Prostate gland (tissue), 2 donors: ENCODE data around the gene PLPP1. TPM values are rescaled to one million over a fixed set of nuclear protein-coding genes. Genes with fewer than 3 reads are reported as not detected.

Source experiments
- DNase-seq: peaks from one replicate; pipeline ENCODE4 v3.0.0-alpha.2; 2019; ENCODE audit warnings: low spot score
- H3K27ac ChIP-seq, 2 donors: fragments of 200-600 bp; sonication (generic); 2 replicates each; pipeline ENCODE4 v1.5.1; 2017 to 2019
- H3K27me3 ChIP-seq: fragments of 200-600 bp; sonication (generic); replicated peaks from 2 replicates; pipeline ENCODE4 v1.5.1; 2019; ENCODE audit not compliant: insufficient read depth
- H3K36me3 ChIP-seq, 2 donors: fragments of 200-600 bp; sonication (generic); 1 replicate in 1 of 2; 2 replicates in 1 of 2; pipeline versions ENCODE4 v1.5.1 to v1.8.1; 2017 to 2019
- H3K4me1 ChIP-seq: fragments of 200-600 bp; sonication (generic); replicated peaks from 2 replicates; pipeline ENCODE4 v1.5.1; 2019
- H3K4me3 ChIP-seq, 2 donors: fragments of 200-600 bp; sonication (generic); 2 replicates each; pipeline ENCODE4 v1.5.1; 2017 to 2019
- H3K9me3 ChIP-seq: fragments of 200-600 bp; sonication (generic); 2 replicates; pipeline ENCODE4 v1.5.1; 2017
- CTCF ChIP-seq, 4 experiments: fragments of 200-600 bp in 2 of 4; fragments of 450-650 bp in 2 of 4; sonication (generic) in 2 of 4; IDR thresholded peaks; 1 replicate in 3 of 4; 2 replicates in 1 of 4; pipeline ENCODE4 v1.5.1; 2016 to 2019; ENCODE audit warnings: antibody characterized with exemption in 4 of 4, mild to moderate bottlenecking in 2 of 4, moderate library complexity in 2 of 4
- POLR2A ChIP-seq: fragments of 450-650 bp; IDR thresholded peaks from one replicate; pipeline ENCODE4 v1.6.1; 2016; ENCODE audit warnings: antibody characterized with exemption, mild to moderate bottlenecking
- POLR2AphosphoS5 ChIP-seq: sonication (generic); formaldehyde crosslinking; IDR thresholded peaks from one replicate; pipeline ENCODE4 v1.6.1; 2017; ENCODE audit warnings: antibody characterized with exemption
- WGBS: methylation state at CpG from one replicate; pipeline ENCODE4 v1.1.5; 2018; 5-methylcytosine and 5-hydroxymethylcytosine counted together
- intact Hi-C: fragments of 100-400 bp; cut with DNase I; formaldehyde crosslinking; loops from one replicate; pipeline ENCODE4 v1.14.2; 2022
- total RNA-seq, 2 donors: library from RNA; depleted of rRNA; stranded (reverse); fragments of >200 nt; gene quantifications; one replicate each; pipeline ENCODE4 v1.1.0, GENCODE V29; 2016

PLPP1 gene
- total RNA-seq, 2 donors from 2014 or later = 823 to 5,059 TPM

- no peak for TF ChIP-seq POLR2AphosphoS5
- TF ChIP-seq POLR2A = no peak
- no peak for TF ChIP-seq CTCF (IDR thresholded peaks at IDR 0.05)
- WGBS = 48% methylated on average over 3 of the region's 3 CpGs
- Histone ChIP-seq H3K27me3 (no peaks in the 10 kb centered on the region), H3K4me1 (peaks cover 9% of the 10 kb centered on the region), H3K27ac (no peak overlapping the region), H3K9me3 (no peaks in the 10 kb centered on the region), H3K4me3 (no peak overlapping the region), H3K36me3 (no peaks in the 10 kb centered on the region)
- DNase-seq = no peak
- intact Hi-C loops = no loop called here
Measured at GRCh38 chr5:55502759-55503158, 32.0 kb downstream of the PLPP1 start.

- Histone ChIP-seq H3K4me1 (peaks cover 5% of the 10 kb centered on the region), H3K36me3 (no peaks in the 10 kb centered on the region), H3K27me3 (no peaks in the 10 kb centered on the region), H3K4me3 (no peak overlapping the region), H3K27ac (peak overlapping the region in 1 of 2 donors; percentile 6), H3K9me3 (no peaks in the 10 kb centered on the region)
- 50% methylated on average over 2 of the region's 2 CpGs for WGBS
- DNase-seq = no peak
- intact Hi-C loops = no loop called here
- TF ChIP-seq CTCF (IDR thresholded peaks at IDR 0.05) (no peak), POLR2A (no peak), POLR2AphosphoS5 (no peak)
Measured at GRCh38 chr5:55498457-55498856, 36.3 kb downstream of the PLPP1 start.

- Histone ChIP-seq H3K27me3 (no peaks in the 10 kb centered on the region), H3K27ac (peak overlapping the region in 1 of 2 donors; percentile 6), H3K4me3 (no peak overlapping the region), H3K4me1 (peaks cover 5% of the 10 kb centered on the region), H3K9me3 (no peaks in the 10 kb centered on the region), H3K36me3 (no peaks in the 10 kb centered on the region)
- no peak for DNase-seq
- TF ChIP-seq POLR2A (no peak), CTCF (IDR thresholded peaks at IDR 0.05) (no peak), POLR2AphosphoS5 (no peak)
- intact Hi-C loops = no loop called here
Measured at GRCh38 chr5:55497712-55498111, 37.1 kb downstream of the PLPP1 start.

- no peaks in the 10 kb centered on the region for H3K9me3 ChIP-seq
- no peaks in the 10 kb centered on the region for H3K36me3 ChIP-seq
- no peak overlapping the region for H3K27ac ChIP-seq
- WGBS = 94% methylated on average over 1 of the region's 1 CpG
- intact Hi-C loops = no loop called here
- no peak for DNase-seq
- H3K27me3 ChIP-seq = no peaks in the 10 kb centered on the region
- TF ChIP-seq CTCF (IDR thresholded peaks at IDR 0.05) (no peak), POLR2A (no peak), POLR2AphosphoS5 (no peak)
- peaks cover 5% of the 10 kb centered on the region for H3K4me1 ChIP-seq
- no peak overlapping the region for H3K4me3 ChIP-seq
Measured at GRCh38 chr5:55495216-55495615, 39.5 kb downstream of the PLPP1 start.

- peak overlapping the region in 1 of 2 donors; percentile 8 for H3K27ac ChIP-seq
- peak; percentile 15 for TF ChIP-seq POLR2AphosphoS5
- TF ChIP-seq CTCF (IDR thresholded peaks at IDR 0.05) = no peak
- TF ChIP-seq POLR2A = no peak
- H3K4me3 ChIP-seq = no peak overlapping the region
- H3K36me3 ChIP-seq = no peaks in the 10 kb centered on the region
- no peaks in the 10 kb centered on the region for H3K27me3 ChIP-seq
- H3K9me3 ChIP-seq = no peaks in the 10 kb centered on the region
- no peak for DNase-seq
- no peaks in the 10 kb centered on the region for H3K4me1 ChIP-seq
- intact Hi-C loops = loop anchor here (1.0 kb wide), 1 partner anchor 9 kb away; no protein-coding TSS in a partner anchor
- 37% methylated on average over 2 of the region's 2 CpGs for WGBS
Measured at GRCh38 chr5:55492449-55492848, 42.3 kb downstream of the PLPP1 start.
